ENCODE data around the gene IGF2R. TPM values are rescaled to one million over a fixed set of nuclear protein-coding genes. Genes with fewer than 3 reads are reported as not detected.

Gene IGF2R
- total RNA-seq, 4 donors from 2014 or later: 85.0 to 145 (median 103) TPM

DNA sequence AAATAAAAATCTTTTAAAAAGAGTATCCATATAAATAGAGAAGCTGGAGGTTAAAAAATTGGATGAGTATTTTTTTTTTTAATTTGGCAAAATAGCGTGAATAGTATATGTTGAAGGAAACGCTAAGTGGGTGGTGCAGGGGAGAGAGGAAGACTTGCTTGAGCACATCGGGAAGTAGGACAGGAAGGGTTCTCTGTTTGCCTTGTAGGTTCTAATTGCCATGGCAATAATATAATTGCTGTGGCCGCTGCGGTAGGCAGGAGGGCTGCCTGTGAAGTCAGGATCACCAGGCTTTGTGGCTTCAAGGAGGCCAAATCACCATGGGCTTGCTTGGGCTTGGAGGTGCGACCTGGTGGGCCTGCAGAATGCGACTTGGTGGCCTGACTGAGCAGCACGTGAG, 35.1 kb downstream of the IGF2R start:
- TF ChIP-seq, protein P1, sequence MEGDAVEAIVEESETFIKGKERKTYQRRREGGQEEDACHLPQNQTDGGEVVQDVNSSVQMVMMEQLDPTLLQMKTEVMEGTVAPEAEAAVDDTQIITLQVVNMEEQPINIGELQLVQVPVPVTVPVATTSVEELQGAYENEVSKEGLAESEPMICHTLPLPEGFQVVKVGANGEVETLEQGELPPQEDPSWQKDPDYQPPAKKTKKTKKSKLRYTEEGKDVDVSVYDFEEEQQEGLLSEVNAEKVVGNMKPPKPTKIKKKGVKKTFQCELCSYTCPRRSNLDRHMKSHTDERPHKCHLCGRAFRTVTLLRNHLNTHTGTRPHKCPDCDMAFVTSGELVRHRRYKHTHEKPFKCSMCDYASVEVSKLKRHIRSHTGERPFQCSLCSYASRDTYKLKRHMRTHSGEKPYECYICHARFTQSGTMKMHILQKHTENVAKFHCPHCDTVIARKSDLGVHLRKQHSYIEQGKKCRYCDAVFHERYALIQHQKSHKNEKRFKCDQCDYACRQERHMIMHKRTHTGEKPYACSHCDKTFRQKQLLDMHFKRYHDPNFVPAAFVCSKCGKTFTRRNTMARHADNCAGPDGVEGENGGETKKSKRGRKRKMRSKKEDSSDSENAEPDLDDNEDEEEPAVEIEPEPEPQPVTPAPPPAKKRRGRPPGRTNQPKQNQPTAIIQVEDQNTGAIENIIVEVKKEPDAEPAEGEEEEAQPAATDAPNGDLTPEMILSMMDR (IDR thresholded peaks at IDR 0.05; ENCODE audit: low read depth): no peak

DNA sequence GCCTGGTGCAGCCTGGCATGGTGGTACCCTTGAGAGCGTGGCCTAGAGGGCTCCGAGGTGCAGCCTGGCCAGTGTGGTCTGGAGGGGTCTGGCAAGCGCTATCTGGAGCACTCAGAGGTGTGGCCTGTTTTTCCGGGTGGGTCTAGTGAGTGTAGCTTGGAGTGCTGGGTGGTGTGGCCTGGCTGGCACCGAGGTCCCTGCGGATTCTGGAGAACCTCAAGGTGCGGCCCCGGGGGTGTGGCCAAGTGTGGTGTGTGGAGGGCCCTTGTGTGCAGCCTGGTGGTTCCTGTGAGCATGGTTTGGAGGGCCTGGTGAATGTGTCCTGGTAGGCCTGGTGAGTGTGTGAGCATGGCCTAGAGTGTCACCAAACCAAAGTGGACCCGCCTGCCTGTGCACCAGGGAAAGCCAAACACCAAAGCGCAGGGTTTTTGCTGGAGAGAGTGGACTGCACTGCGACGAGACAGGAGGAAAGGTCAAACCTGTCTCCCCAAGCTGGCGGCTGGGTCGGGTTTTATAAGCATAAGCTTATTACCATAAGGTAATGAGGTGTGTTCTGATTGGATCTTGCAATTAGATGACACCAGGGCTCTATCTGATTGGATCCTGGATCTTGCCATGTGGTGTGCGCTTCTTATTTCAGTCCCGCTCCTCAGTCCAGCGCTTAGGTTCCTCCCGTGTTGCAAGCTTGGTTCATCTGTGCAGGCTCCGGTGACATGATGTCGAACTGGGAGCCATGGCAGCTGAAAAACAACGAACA, 35.7 kb downstream of the IGF2R start:
- TF ChIP-seq, protein P1 (IDR thresholded peaks at IDR 0.05; ENCODE audit: low read depth): no peak

DNA sequence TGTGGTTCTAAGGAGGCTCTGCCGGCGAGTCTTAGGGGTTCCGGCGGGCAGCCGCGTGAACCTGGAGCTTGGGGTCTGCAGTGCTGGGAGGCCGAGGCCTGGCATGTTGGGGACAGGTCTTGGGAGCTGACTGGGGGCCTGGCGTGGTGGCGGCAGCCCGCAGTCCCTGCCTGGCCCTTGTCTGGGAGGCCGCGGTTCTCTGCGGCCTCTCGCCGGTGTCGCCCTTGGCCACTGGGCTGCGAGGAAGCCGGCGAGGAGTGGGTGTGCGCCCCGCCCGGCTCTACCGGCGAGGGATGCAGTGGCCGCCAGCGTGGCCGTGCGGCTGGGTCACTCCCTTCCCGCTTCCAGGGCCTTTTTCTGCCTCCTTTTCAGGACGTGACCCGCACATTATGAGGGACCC, 36.3 kb downstream of the IGF2R start:
- TF ChIP-seq, protein P1 (IDR thresholded peaks at IDR 0.05; ENCODE audit: low read depth): no peak

DNA sequence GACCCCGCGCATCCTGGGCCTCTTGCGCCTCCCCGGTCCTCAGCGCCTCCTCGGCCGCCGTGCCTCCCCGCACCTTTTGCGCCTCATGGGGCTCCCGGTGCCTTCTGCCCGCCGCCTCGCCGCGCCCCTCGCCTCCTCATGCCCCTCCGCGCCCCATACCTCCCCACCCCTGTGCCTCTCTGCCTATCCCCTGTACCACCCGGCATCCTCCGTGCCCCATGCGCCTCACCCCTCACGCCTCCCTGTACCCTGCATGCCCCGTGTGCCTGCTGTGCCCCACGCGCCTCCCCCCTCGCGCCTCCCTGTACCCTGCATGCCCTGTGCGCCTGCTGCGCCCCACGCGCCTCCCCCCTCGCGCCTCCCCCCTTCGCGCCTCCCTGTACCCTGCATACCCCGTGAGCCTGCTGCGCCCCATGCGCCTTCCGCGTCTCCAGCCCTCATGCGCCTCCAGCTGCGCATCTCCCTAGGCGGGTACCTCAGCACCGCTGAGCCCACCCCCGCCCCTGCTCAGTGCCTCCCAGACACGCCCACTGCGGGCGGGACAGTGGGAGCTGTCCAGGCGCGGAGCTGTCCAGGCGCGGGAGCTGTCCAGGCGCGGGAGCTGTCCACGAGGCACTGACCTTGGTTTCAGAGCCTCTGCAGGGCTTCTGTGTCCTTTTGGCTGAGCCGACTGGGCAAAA, 37.1 kb downstream of the IGF2R start:
- TF ChIP-seq, protein P1 (IDR thresholded peaks at IDR 0.05; ENCODE audit: low read depth): no peak

DNA sequence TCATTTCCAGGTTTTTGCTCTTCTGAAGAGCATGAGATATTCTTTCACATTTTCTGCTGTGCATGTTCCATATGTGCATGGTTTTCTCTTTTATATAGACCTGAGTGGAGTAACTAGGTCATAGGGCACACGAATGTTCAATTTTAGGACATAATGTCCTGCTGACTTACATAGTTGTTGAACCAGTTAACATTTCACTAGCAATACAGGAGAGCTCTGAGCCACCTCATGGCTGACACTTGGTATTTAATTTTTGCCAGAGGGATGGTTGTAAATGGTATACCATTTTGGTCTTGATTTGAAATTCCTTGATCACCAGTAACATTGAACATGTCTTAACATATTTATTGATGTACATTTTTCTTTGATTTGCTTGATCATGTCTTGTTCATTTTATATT, 38.3 kb downstream of the IGF2R start:
- TF ChIP-seq, protein P1 (IDR thresholded peaks at IDR 0.05; ENCODE audit: low read depth): no peak

DNA sequence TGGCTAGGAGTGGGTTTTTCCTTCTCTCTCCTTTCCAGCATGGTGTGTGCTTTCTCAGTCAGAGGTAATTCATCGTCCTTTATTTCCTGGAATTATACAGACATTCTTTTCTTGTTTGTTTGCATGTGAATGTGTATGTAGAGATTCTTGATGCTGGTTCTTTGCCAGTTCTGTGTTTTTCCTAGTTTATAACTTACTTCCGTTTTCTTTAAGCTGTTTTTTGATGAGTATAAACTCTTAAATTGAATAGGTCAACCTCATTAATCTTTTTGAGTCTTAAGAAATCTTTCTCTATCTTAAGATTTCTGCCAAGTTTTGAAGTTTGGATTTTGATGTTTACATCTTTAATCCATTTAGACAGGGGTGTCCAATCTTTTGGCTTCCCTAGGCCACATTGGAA, 38.7 kb downstream of the IGF2R start:
- TF ChIP-seq, protein P1 (IDR thresholded peaks at IDR 0.05; ENCODE audit: low read depth): no peak

DNA sequence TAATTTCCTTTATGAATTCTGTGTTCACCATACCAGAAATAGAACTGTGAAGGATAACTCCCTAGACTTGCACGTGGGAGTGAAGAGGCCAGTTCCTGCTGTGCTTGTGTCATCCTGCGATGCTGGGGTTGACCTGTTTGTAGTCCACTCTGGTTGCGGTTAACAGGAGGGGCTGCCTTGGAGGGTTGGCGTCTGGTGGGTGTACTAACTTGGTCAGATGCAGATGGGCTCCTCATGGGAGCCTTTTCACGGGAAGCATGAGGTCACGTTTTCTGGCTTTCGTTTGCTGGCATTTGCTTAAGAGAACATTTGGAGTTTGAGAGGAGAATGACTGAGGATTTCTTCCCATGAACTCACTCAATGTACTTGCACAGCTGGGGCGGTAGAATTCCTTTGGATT, 41.2 kb downstream of the IGF2R start:
- TF ChIP-seq, protein P1 (IDR thresholded peaks at IDR 0.05; ENCODE audit: low read depth): no peak
